OCI-LY3 (cell line): ENCODE measurements around the gene ITPKB.
"Not testable (repeated sequence)": the region's sequence is repeated elsewhere in the genome, so short reads cannot be mapped to it uniquely, and the experiment has no call there.

Experiments used
- H2AFZ ChIP-seq: fragments of 200-600, 300-600 bp; shearing (Covaris generic); 2 replicates; pipeline ENCODE4 v1.6.0; 2014; ENCODE audit warnings: antibody characterized with exemption, low read depth, low read length
- H3K27ac ChIP-seq: fragments of 200-600, 300-600 bp; sonication (generic); 2 replicates; pipeline ENCODE4 v1.5.1; 2014; ENCODE audit warnings: mild to moderate bottlenecking, low read length, moderate library complexity, mixed read lengths
- H3K27me3 ChIP-seq: fragments of 200-600, 300-600 bp; sonication (generic); 2 replicates; pipeline ENCODE4 v1.6.1; 2014; ENCODE audit warnings: low read depth, low read length, mixed read lengths
- H3K36me3 ChIP-seq: fragments of 200-600, 300-600 bp; sonication (generic); replicated peaks from 2 replicates; pipeline ENCODE3; 2014; ENCODE audit warnings: low read depth, low read length, mixed read lengths
- H3K4me1 ChIP-seq: fragments of 300-600, 200-600 bp; sonication (generic); 2 replicates; pipeline ENCODE4 v1.6.1; 2014; ENCODE audit warnings: low read length, mixed read lengths
- H3K4me2 ChIP-seq: fragments of 200-600, 300-600 bp; sonication (generic); 2 replicates; pipeline ENCODE4 v1.6.1; 2014; ENCODE audit warnings: low read length, mixed read lengths
- H3K4me3 ChIP-seq: fragments of 300-600, 200-600 bp; sonication (generic); 2 replicates; pipeline ENCODE4 v1.5.1; 2014; ENCODE audit warnings: antibody characterized with exemption, mild to moderate bottlenecking, low read length, moderate library complexity
- H3K79me2 ChIP-seq: fragments of 300-600, 200-600 bp; shearing (Covaris generic); 2 replicates; pipeline ENCODE4 v1.6.1; 2014; ENCODE audit warnings: mild to moderate bottlenecking, low read length, mixed read lengths
- H3K9ac ChIP-seq: fragments of 300-600, 200-600 bp; shearing (Covaris generic); 2 replicates; pipeline ENCODE4 v1.6.0; 2014; ENCODE audit warnings: mild to moderate bottlenecking, low read length, moderate library complexity
- H3K9me3 ChIP-seq: fragments of 200-600, 300-600 bp; shearing (Covaris generic); 2 replicates; pipeline ENCODE4 v1.6.1; 2014; ENCODE audit warnings: low read length, mixed read lengths; ENCODE audit not compliant: insufficient read depth
- H4K20me1 ChIP-seq: fragments of 200-600, 300-600 bp; sonication (generic); 2 replicates; pipeline ENCODE4 v1.6.1; 2016; ENCODE audit warnings: low read length, mixed read lengths; ENCODE audit not compliant: insufficient read depth
- CTCF ChIP-seq: fragments of 200-600, 300-600 bp; sonication (generic); IDR thresholded peaks from 2 replicates; pipeline ENCODE4 v1.5.1; 2014; ENCODE audit warnings: antibody characterized with exemption, low read length, low read depth
- EZH2phosphoT487 ChIP-seq: fragments of 200-600 bp; shearing (Covaris generic); IDR thresholded peaks from 2 replicates; pipeline ENCODE4 v1.6.1; 2018; ENCODE audit warnings: antibody characterized with exemption, mixed run types, low read depth

ITPKB gene

GRCh38 chr1:226600254-226600653, 138.8 kb downstream of the ITPKB start:
- H3K9me3 ChIP-seq: peaks cover 5% of the 10 kb centered on the region; the same call in 1 of the 2 replicates
- H3K4me2 ChIP-seq: no peak overlapping the region
- H3K27ac ChIP-seq: no peak overlapping the region
- H3K9ac ChIP-seq: no peak overlapping the region
- H3K36me3 ChIP-seq: no peaks in the 10 kb centered on the region
- H2AFZ ChIP-seq: no peak overlapping the region
- peaks cover 27% of the 10 kb centered on the region for H3K27me3 ChIP-seq
- H3K4me1 ChIP-seq: no peaks in the 10 kb centered on the region
- H4K20me1 ChIP-seq: no peaks in the 10 kb centered on the region
- TF ChIP-seq CTCF (no peak), EZH2phosphoT487 (no peak)
- H3K79me2 ChIP-seq: no peaks in the 10 kb centered on the region
- no peak overlapping the region for H3K4me3 ChIP-seq

GRCh38 chr1:226599636-226600238, 139.3 kb downstream of the ITPKB start:
- Histone ChIP-seq H3K36me3 (no peaks in the 10 kb centered on the region), H3K27me3 (peaks cover 27% of the 10 kb centered on the region), H3K79me2 (no peaks in the 10 kb centered on the region), H3K4me1 (no peaks in the 10 kb centered on the region), H4K20me1 (no peaks in the 10 kb centered on the region), H3K4me2 (no peak overlapping the region), H3K9me3 (peaks cover 5% of the 10 kb centered on the region; the same call in 1 of the 2 replicates), H3K27ac (no peak overlapping the region), H3K4me3 (no peak overlapping the region), H2AFZ (no peak overlapping the region), H3K9ac (no peak overlapping the region)
- TF ChIP-seq EZH2phosphoT487 (no peak), CTCF (no peak)

GRCh38 chr1:226598955-226599354, 140.1 kb downstream of the ITPKB start:
- H3K4me3 ChIP-seq, H3K27ac ChIP-seq, H4K20me1 ChIP-seq, H3K9me3 ChIP-seq, H3K4me1 ChIP-seq, H2AFZ ChIP-seq, H3K36me3 ChIP-seq, H3K4me2 ChIP-seq, H3K9ac ChIP-seq, H3K79me2 ChIP-seq: not testable (repeated sequence)
- peaks cover 27% of the 10 kb centered on the region for H3K27me3 ChIP-seq

- no peak overlapping the region for H3K27ac ChIP-seq
- H3K4me2 ChIP-seq: no peak overlapping the region
- no peak overlapping the region for H3K9ac ChIP-seq
- no peaks in the 10 kb centered on the region for H3K79me2 ChIP-seq
- no peak overlapping the region for H2AFZ ChIP-seq
- H3K27me3 ChIP-seq: peaks cover 27% of the 10 kb centered on the region
- no peak overlapping the region for H3K4me3 ChIP-seq
- TF ChIP-seq EZH2phosphoT487 (no peak), CTCF (no peak)
- H3K4me1 ChIP-seq: no peaks in the 10 kb centered on the region
- no peaks in the 10 kb centered on the region for H4K20me1 ChIP-seq
- H3K9me3 ChIP-seq: peaks cover 5% of the 10 kb centered on the region; the same call in 1 of the 2 replicates
- H3K36me3 ChIP-seq: no peaks in the 10 kb centered on the region
Measured at GRCh38 chr1:226598455-226598849, 140.6 kb downstream of the ITPKB start.
